ENCODE measurements around the gene MCM5. TPM values are rescaled to one million over a fixed set of nuclear protein-coding genes. Genes with fewer than 3 reads are reported as not detected.
A peak's percentile ranks its signal among the peaks of the same experiment; 100 is the strongest.

Gene MCM5
- total and polyA plus RNA-seq, 2 of the 13 experiments (the other 11 are each of a cell fraction or from before 2014, with no cell fraction given) = 40.2 to 93.5 TPM

GRCh38 chr22:35399678-35400500 is at the start of gene MCM5 (continued):
- TF ChIP-seq MXD4 (CRISPR knock-in tag; IDR thresholded peaks at IDR 0.05) (peak; percentile 23; the same call in 1 of the 2 replicates), SRSF4 (IDR thresholded peaks at IDR 0.05; ENCODE audit: low read depth, low read length, poor library complexity, severe bottlenecking) (no peak), ZNF205 (CRISPR knock-in tag; IDR thresholded peaks at IDR 0.05) (peak; percentile 72), TOPORS (CRISPR knock-in tag; IDR thresholded peaks at IDR 0.05) (0 out of 2 replicates have a peak, but pooled peaks have one; percentile 27), ZNF260 (CRISPR knock-in tag; IDR thresholded peaks at IDR 0.05; ENCODE audit: borderline replicate concordance, low read depth) (no peak), ZBED4 (CRISPR knock-in tag; IDR thresholded peaks at IDR 0.05; ENCODE audit: borderline replicate concordance) (no peak), SP2 (CRISPR knock-in tag; IDR thresholded peaks at IDR 0.05) (peak; percentile 91), ZSCAN9 (CRISPR knock-in tag; IDR thresholded peaks at IDR 0.05; ENCODE audit: borderline replicate concordance) (peak; percentile 68; the same call in 1 of the 2 replicates), ZNF616 (CRISPR knock-in tag; IDR thresholded peaks at IDR 0.05; ENCODE audit: low read depth) (no peak), FOXA3 (CRISPR knock-in tag; IDR thresholded peaks at IDR 0.05) (peak; percentile 24; the same call in 1 of the 2 replicates), RNF2 (conservative IDR thresholded peaks at IDR 0.05; ENCODE audit: low read depth) (no peak), AGO2 (optimal IDR thresholded peaks at IDR 0.05; ENCODE audit: low read depth, low read length) (peak; percentile 62), ZNF20 (CRISPR knock-in tag; IDR thresholded peaks at IDR 0.05) (peak; percentile 75; the same call in 1 of the 2 replicates), ZNF160 (CRISPR knock-in tag; IDR thresholded peaks at IDR 0.05) (peak; percentile 57; the same call in 1 of the 2 replicates), RXRB (CRISPR knock-in tag; IDR thresholded peaks at IDR 0.05; ENCODE audit: borderline replicate concordance) (peak; percentile 41), JUNB (CRISPR knock-in tag; IDR thresholded peaks at IDR 0.05; ENCODE audit: borderline replicate concordance) (no peak), CREM (IDR thresholded peaks at IDR 0.05) (peak; percentile 67), CREM (CRISPR knock-in tag; IDR thresholded peaks at IDR 0.05) (no peak), HDAC1 (CRISPR knock-in tag; IDR thresholded peaks at IDR 0.05) (peak; percentile 83), SUZ12 (IDR thresholded peaks at IDR 0.05; ENCODE audit: low read depth, low read length) (no peak), CEBPB (IDR thresholded peaks at IDR 0.05; ENCODE audit: borderline replicate concordance, low read depth, low read length) (no peak)
- TF ChIP-seq, protein P1, sequence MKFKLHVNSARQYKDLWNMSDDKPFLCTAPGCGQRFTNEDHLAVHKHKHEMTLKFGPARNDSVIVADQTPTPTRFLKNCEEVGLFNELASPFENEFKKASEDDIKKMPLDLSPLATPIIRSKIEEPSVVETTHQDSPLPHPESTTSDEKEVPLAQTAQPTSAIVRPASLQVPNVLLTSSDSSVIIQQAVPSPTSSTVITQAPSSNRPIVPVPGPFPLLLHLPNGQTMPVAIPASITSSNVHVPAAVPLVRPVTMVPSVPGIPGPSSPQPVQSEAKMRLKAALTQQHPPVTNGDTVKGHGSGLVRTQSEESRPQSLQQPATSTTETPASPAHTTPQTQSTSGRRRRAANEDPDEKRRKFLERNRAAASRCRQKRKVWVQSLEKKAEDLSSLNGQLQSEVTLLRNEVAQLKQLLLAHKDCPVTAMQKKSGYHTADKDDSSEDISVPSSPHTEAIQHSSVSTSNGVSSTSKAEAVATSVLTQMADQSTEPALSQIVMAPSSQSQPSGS (CRISPR knock-in tag; IDR thresholded peaks at IDR 0.05) = no peak; the same call in 1 of the 2 replicates
- TF ChIP-seq, protein P2, sequence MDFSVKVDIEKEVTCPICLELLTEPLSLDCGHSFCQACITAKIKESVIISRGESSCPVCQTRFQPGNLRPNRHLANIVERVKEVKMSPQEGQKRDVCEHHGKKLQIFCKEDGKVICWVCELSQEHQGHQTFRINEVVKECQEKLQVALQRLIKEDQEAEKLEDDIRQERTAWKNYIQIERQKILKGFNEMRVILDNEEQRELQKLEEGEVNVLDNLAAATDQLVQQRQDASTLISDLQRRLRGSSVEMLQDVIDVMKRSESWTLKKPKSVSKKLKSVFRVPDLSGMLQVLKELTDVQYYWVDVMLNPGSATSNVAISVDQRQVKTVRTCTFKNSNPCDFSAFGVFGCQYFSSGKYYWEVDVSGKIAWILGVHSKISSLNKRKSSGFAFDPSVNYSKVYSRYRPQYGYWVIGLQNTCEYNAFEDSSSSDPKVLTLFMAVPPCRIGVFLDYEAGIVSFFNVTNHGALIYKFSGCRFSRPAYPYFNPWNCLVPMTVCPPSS (IDR thresholded peaks at IDR 0.05) = no peak

Measured in HepG2 (cell line).